Activated CD4-positive, alpha-beta T cell treated with anti-CD3 and anti-CD28 coated beads for 36 hours (primary cell): Measurements from ENCODE around the gene MED26. TPM values are rescaled to one million over a fixed set of nuclear protein-coding genes. Genes with fewer than 3 reads are reported as not detected.

Experiments
- ATAC-seq: fragments of 200-7000 bp; cut with Tn5 transposase; one replicate; pipeline ENCODE4 v1.10.0; 2021; ENCODE audit warnings: mild to moderate bottlenecking, moderate library complexity
- CTCF ChIA-PET: fragments of 350-600 bp; sonication (Branson Sonifier 250); formaldehyde crosslinking; loops from one replicate; lab custom pipeline; 2021; ENCODE audit warnings: antibody characterized with exemption; lab: Charles Lee
- POLR2A ChIA-PET: fragments of 350-600 bp; sonication (Branson Sonifier 250); formaldehyde crosslinking; loops from one replicate; lab custom pipeline; 2021; ENCODE audit warnings: antibody characterized with exemption, inconsistent platforms; lab: Charles Lee
- DNase-seq: peaks from one replicate; pipeline ENCODE4 v3.0.0-alpha.2; 2020
- H3K27ac Mint-ChIP-seq: one replicate; pipeline ENCODE4 v1.8.0; 2021; ENCODE audit warnings: mixed read lengths
- H3K27me3 Mint-ChIP-seq: one replicate; pipeline ENCODE4 v1.8.0; 2021; ENCODE audit warnings: mixed read lengths
- H3K36me3 Mint-ChIP-seq: one replicate; pipeline ENCODE4 v1.8.0; 2021; ENCODE audit warnings: low read depth, mixed read lengths
- H3K4me1 Mint-ChIP-seq: one replicate; pipeline ENCODE4 v1.8.0; 2021; ENCODE audit warnings: mixed read lengths
- H3K4me3 Mint-ChIP-seq: one replicate; pipeline ENCODE4 v1.8.0; 2021; ENCODE audit warnings: mild to moderate bottlenecking, moderate library complexity, mixed read lengths
- H3K9me3 Mint-ChIP-seq: one replicate; pipeline ENCODE4 v1.8.0; 2021; ENCODE audit warnings: low read depth, mixed read lengths
- intact Hi-C, 2 experiments: fragments of 100-400 bp; cut with DNase I in 1 of 2; cut with micrococcal nuclease in 1 of 2; formaldehyde crosslinking; loops; one replicate each; pipeline versions ENCODE4 v1.14.2 to v1.15.1; 2022 to 2024; cut with DNase I, micrococcal nuclease
- total RNA-seq, 2 experiments: library from RNA; stranded (reverse); gene quantifications; one replicate each; pipeline ENCODE4 v1.2.3, GENCODE V29; 2021

MED26 gene
- total RNA-seq, 2 experiments from 2014 or later: 13.6 to 14.5 TPM

DNA sequence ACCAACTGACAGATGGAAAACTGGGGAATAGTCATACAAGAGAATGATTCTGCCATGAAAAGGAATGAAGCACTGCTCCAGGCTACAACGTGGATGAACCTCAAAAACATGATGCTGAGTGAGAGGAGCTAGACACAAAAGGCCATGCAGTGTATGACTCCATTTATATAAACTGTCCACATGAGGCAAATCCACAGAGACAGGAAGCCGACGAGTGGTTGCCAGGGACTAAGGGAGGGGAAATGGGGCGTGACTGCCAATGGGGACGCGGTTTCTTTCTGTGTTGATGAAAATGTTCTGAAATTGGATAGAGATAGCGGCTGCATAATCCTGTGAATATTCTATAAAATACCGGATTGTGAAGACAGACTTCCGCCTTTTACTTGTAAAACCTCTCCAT lies 21.7 kb upstream of the MED26 start:
- intact Hi-C loops: no loop called here
- ChIA-PET CTCF (no interaction called here), POLR2A (no interaction called here)
- H3K36me3 Mint-ChIP-seq: peaks cover 57% of the 10 kb centered on the region
- H3K4me1 Mint-ChIP-seq: peaks cover 8% of the 10 kb centered on the region
- H3K27me3 Mint-ChIP-seq: no peaks in the 10 kb centered on the region
- no peak overlapping the region for H3K27ac Mint-ChIP-seq
- H3K4me3 Mint-ChIP-seq: no peak overlapping the region
- DNase-seq: no peak
- no peak for ATAC-seq
- no peaks in the 10 kb centered on the region for H3K9me3 Mint-ChIP-seq

DNA sequence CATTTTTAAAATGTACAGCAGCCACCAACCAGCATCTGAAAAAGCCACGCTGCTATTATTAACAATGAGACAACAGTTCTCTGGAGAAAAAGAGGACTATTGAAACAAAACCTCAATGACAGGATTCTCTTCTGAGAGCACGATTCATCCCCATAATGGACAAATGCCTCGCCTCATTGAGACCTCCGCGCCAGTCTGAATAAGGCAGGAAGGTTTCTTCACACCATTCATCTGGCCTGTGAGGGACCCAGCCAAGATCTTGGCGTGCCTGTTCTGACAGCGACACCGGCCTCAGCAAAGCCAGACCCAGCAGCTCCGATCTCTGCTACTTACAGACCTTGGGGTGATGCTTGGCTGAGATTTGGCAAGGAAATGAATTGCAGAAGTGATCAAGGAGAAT lies 17.1 kb upstream of the MED26 start:
- peaks cover 6% of the 10 kb centered on the region for H3K4me1 Mint-ChIP-seq
- intact Hi-C loops: no loop called here
- ChIA-PET CTCF (no interaction called here), POLR2A (no interaction called here)
- no peak overlapping the region for H3K4me3 Mint-ChIP-seq
- ATAC-seq (no peak), DNase-seq (no peak)
- no peaks in the 10 kb centered on the region for H3K27me3 Mint-ChIP-seq
- H3K36me3 Mint-ChIP-seq: peaks cover 46% of the 10 kb centered on the region
- H3K9me3 Mint-ChIP-seq: no peaks in the 10 kb centered on the region
- H3K27ac Mint-ChIP-seq: no peak overlapping the region

DNA sequence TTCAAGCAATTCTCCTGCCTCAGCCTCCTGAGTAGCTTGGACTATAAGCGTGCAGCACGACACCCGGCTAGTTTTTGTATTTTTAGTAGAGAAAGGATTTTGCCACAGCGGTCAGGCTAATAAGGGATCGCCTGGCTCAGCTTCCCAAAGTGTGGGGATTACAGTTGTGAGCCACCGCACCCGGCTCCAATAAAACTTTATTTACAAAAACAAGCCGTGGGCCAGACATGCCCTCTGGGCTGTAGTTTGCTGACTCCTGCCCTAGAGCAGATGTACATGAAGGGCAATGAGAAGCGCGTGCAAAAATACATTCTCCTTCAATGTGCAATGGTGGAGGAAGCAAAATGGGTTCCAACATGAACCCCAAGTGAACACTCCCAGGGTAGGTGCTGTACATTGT lies 13.7 kb upstream of the MED26 start:
- Mint-ChIP-seq H3K27me3 (no peaks in the 10 kb centered on the region), H3K36me3 (peaks cover 56% of the 10 kb centered on the region), H3K9me3 (no peaks in the 10 kb centered on the region), H3K27ac (no peak overlapping the region), H3K4me3 (no peak overlapping the region), H3K4me1 (peaks cover 8% of the 10 kb centered on the region)
- intact Hi-C loops: no loop called here
- POLR2A ChIA-PET: no interaction called here
- no peak for ATAC-seq
- DNase-seq: no peak
- CTCF ChIA-PET: no interaction called here

DNA sequence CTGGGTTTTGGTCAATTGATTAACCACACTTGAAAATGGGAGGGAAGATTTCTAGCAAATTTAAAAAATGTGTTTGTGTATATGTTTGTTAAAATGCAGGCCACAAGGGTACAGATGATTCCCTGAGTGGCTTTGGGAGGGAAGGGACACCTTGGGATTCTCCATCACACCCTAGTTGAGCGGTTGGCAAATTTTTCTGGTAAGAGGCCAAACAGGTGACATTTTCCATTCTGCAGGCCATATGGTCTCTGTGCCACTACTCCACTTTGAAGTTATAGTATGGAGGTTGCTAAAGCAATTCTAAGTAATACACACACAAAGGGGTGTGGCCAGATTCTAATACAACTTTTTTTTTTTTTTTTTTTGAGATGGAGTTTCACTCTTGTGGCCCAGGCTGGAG lies 12.9 kb upstream of the MED26 start:
- DNase-seq (no peak), ATAC-seq (no peak)
- H3K4me1 Mint-ChIP-seq: peaks cover 8% of the 10 kb centered on the region
- POLR2A ChIA-PET: no interaction called here
- CTCF ChIA-PET: no interaction called here
- no peaks in the 10 kb centered on the region for H3K9me3 Mint-ChIP-seq
- H3K27me3 Mint-ChIP-seq: no peaks in the 10 kb centered on the region
- H3K4me3 Mint-ChIP-seq: no peak overlapping the region
- intact Hi-C loops: no loop called here
- H3K27ac Mint-ChIP-seq: no peak overlapping the region
- H3K36me3 Mint-ChIP-seq: peaks cover 52% of the 10 kb centered on the region

DNA sequence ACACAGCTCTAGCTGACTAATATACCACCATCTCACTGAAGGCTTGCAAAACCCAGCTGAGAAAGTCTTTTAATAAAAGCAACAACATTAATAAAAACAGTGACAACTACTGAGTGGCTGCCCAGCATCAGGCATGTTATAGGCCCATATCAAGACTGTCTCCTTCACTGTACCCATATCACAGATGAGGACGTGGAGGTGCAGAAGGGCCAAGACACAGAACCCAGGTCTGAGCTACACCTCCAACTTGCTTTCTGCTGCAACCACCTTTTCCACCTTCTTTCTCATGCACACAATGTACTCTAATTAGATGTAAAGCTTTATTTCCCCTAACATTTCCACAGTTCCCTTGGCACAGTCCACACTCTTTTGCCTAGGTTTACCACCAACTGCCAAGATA lies 10.7 kb upstream of the MED26 start:
- no peak overlapping the region for H3K4me3 Mint-ChIP-seq
- no peaks in the 10 kb centered on the region for H3K9me3 Mint-ChIP-seq
- ChIA-PET POLR2A (interaction anchor here (0.6 kb wide), 1 partner anchor 27 kb away, joined by 3 read pairs; no protein-coding TSS in a partner anchor), CTCF (interaction anchor here (0.6 kb wide), 1 partner anchor 54 kb away, joined by 4 read pairs; no protein-coding TSS in a partner anchor)
- DNase-seq: no peak
- no peak for ATAC-seq
- H3K36me3 Mint-ChIP-seq: peaks cover 38% of the 10 kb centered on the region
- intact Hi-C loops: no loop called here
- H3K4me1 Mint-ChIP-seq: peaks cover 3% of the 10 kb centered on the region
- H3K27me3 Mint-ChIP-seq: no peaks in the 10 kb centered on the region
- no peak overlapping the region for H3K27ac Mint-ChIP-seq

DNA sequence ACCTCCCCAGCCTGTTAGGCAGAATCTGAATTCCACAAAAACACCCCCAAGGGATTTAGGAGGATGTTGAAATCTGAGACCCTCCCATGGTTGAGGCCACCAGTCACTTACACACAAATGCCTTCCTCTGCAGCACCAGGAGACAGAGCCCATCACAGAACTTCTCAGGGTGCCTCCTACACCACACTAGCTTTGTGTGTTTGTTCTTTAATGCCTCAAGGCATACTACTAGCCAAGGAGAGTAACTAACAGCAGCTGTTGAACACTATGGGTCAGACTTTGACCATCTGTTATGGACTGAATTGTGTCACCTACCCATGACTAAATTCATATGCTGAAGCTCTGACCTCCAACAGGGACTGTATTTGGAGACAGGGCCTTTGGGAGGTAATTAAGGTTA lies 9.5 kb upstream of the MED26 start:
- no peak for ATAC-seq
- CTCF ChIA-PET: interaction anchor here (0.6 to 1.0 kb wide), 3 partner anchors 10 to 79 kb away, joined by 3 to 6 read pairs (median 3); no protein-coding TSS in a partner anchor
- H3K27me3 Mint-ChIP-seq: no peaks in the 10 kb centered on the region
- peaks cover 34% of the 10 kb centered on the region for H3K36me3 Mint-ChIP-seq
- peaks cover 3% of the 10 kb centered on the region for H3K4me1 Mint-ChIP-seq
- no peaks in the 10 kb centered on the region for H3K9me3 Mint-ChIP-seq
- no peak overlapping the region for H3K27ac Mint-ChIP-seq
- intact Hi-C loops: no loop called here
- POLR2A ChIA-PET: no interaction called here
- DNase-seq: no peak
- H3K4me3 Mint-ChIP-seq: no peak overlapping the region

DNA sequence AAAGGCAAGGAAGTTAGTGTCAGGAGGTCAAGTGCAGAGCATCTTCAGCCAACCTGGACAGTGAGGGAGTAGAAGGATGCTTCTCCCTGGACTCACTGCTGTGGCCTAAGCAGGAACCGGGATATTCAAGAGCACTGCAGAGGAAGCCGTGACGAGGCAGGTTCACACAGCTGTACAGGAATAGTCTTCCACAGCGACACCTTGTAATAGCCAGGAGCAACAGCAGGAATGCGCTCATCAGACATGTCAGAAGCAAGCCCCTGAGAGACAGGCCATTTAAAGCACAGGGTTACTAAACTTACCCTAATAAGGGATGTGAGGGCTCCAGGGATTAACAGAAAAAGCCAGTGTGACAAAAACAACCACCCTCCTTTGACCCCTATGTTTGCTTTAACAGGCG lies 3.5 kb upstream of the MED26 start:
- Mint-ChIP-seq H3K27ac (peak overlapping the region; percentile 30), H3K4me1 (peaks cover 11% of the 10 kb centered on the region), H3K9me3 (no peaks in the 10 kb centered on the region), H3K27me3 (no peaks in the 10 kb centered on the region), H3K4me3 (no peak overlapping the region), H3K36me3 (peaks cover 27% of the 10 kb centered on the region)
- no peak for DNase-seq
- intact Hi-C loops: no loop called here
- ChIA-PET POLR2A (no interaction called here), CTCF (no interaction called here)
- no peak for ATAC-seq

DNA sequence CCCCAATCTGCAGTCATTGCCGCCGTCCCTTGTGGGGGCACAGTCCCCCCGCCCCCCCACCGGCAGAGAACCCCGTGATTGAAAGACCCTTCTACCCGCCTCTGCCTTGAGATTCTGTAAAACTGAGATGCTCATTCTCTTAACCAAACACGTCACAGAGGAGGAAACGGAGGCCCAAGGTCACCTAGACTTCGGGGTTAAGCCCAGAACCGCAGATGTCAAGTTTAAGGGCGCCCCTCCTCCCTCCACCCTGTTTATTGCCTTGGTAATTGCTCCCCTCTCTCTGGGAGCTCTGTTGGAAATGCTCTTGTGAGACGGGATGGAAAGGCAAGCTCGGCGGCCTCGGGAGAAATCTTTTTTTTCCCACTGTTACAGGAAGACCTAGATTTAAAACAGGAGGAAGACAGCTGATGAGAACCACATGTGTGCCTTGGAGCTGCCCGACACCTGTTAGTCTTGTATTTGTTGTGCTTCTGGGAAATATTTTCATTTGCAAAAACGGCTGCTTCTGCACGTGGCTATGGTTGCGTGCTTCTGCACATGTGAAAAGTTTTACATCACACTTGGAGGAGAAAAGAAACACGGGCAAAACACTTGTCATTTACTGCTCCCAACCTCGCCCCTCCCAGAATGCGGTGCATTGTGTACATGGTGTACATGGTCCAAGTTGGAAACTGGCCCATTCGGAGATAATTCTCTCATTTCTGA lies 1.1 kb upstream of the MED26 start:
- ATAC-seq (peak; percentile 4), DNase-seq (peak; percentile 28)
- Mint-ChIP-seq H3K4me3 (peak overlapping the region; percentile 87), H3K4me1 (peaks cover 34% of the 10 kb centered on the region), H3K36me3 (peaks cover 40% of the 10 kb centered on the region), H3K27me3 (no peaks in the 10 kb centered on the region), H3K27ac (peak overlapping the region; percentile 100), H3K9me3 (no peaks in the 10 kb centered on the region)
- ChIA-PET CTCF (interaction anchor here (1.6 kb wide), 1 partner anchor 30 kb away, joined by 6 read pairs; the partner anchor contains the start of gene SMIM7), POLR2A (interaction anchor here (0.5 to 3.4 kb wide), 3 partner anchors 44 to 1215 kb away, joined by 3 to 28 read pairs (median 6); no protein-coding TSS in a partner anchor)
- intact Hi-C loops: loop anchor here (1.0 to 5.0 kb wide), 15 partner anchors 31 to 793 kb away; partner anchors contain the start of genes C19orf44 (in 2 of the 2), CALR3 (in 2 of the 2), CHERP (in 2 of the 2) and SLC35E1 (in 2 of the 2)

DNA sequence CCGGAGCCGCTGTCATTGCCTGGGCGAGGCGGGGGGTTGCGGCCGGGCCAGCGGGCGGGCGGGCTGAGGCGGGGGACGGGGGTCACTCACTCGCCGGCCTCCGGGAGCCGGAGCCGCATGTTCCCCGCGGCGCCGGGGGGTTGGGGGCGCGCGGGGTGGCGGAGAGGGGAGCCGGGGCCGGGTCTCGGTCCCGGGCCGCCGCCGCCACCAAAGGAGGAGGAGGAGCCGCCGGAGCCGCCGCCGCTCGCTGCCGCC lies 149 bp downstream of the MED26 start:
- H3K36me3 Mint-ChIP-seq: peaks cover 46% of the 10 kb centered on the region
- no peaks in the 10 kb centered on the region for H3K9me3 Mint-ChIP-seq
- POLR2A ChIA-PET: interaction anchor here (0.6 to 3.4 kb wide), 5 partner anchors 40 to 88 kb away, joined by 3 to 28 read pairs (median 5); no protein-coding TSS in a partner anchor
- ATAC-seq (no peak), DNase-seq (no peak)
- no peaks in the 10 kb centered on the region for H3K27me3 Mint-ChIP-seq
- no peak overlapping the region for H3K27ac Mint-ChIP-seq
- H3K4me1 Mint-ChIP-seq: peaks cover 43% of the 10 kb centered on the region
- peak overlapping the region; percentile 87 for H3K4me3 Mint-ChIP-seq
- intact Hi-C loops: loop anchor here (1.0 to 5.0 kb wide), 15 partner anchors 32 to 792 kb away; partner anchors contain the start of genes C19orf44 (in 2 of the 2), CALR3 (in 2 of the 2), CHERP (in 2 of the 2) and SLC35E1 (in 2 of the 2)
- CTCF ChIA-PET: interaction anchor here (1.1 to 1.4 kb wide), 2 partner anchors 46 to 55 kb away, joined by 4 read pairs; no protein-coding TSS in a partner anchor

DNA sequence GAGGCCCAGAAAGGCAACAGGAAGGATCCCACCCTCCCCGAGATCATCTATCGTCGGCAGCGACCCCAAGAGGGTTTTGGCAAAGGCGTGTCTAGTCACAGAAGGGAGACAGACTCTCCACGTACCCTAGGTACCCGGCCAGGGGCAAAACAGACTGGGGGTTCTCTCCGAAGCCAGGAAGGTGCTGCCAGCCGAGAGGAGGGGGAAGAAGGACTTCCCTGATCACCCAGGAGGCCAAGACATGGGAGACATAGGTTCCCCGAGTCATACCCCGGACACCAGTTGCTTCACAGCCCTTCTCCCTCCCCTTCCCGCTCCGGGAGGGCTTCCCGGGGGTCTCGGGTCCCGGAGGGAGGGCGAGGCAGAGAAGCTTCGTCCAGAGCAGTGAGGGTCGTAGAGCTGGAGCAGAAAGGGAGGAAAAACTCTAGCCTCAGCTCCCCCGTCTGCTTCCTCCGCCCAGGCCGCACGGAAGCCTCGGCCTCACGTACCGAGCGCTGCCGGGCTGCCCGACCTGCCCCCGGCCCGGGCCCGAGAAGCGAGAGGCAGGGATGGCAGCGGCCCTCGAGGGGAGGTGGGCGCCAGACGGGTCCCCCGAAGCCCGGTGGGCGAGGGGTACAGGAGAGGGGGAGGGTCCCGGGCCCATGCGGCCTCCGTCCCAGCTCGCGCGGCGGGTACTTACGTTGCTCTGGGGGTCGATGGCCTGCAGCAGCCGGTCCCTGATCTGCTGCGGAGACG lies 644 bp downstream of the MED26 start:
- Mint-ChIP-seq H3K4me3 (peak overlapping the region; percentile 87), H3K4me1 (peaks cover 43% of the 10 kb centered on the region), H3K36me3 (peaks cover 42% of the 10 kb centered on the region), H3K27ac (peak overlapping the region; percentile 79), H3K9me3 (no peaks in the 10 kb centered on the region), H3K27me3 (no peaks in the 10 kb centered on the region)
- intact Hi-C loops: loop anchor here in 1 of 2 experiments (5.0 kb wide), 1 partner anchor 55 kb away; the partner anchor contains the start of gene SLC35E1
- ChIA-PET POLR2A (interaction anchor here (0.7 to 3.8 kb wide), 7 partner anchors 11 to 110 kb away, joined by 3 to 28 read pairs (median 4); no protein-coding TSS in a partner anchor), CTCF (interaction anchor here (0.7 to 1.5 kb wide), 4 partner anchors 39 to 118 kb away, joined by 3 to 6 read pairs (median 4); no protein-coding TSS in a partner anchor)
- no peak for ATAC-seq
- DNase-seq: peak; percentile 30

DNA sequence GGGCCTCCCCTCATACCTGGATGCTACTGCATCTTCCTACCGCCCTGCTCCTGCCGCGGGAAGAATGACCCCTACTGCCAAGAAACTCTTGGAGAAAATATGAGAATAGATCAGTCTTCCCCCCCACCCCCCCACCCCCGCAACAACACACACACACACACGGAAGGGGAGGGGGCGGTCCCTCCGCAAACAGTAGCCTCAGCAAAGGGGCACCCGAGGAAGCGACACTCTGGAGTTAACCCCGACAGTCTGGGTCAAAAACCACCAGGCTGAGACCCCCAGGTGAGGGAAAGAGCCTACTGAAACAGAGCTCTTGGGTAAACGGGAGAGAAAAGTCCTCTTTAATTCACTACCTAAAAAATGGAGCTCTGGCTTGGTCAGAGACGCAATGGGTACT lies 1.2 kb downstream of the MED26 start:
- ATAC-seq (no peak), DNase-seq (peak; percentile 51)
- Mint-ChIP-seq H3K27me3 (no peaks in the 10 kb centered on the region), H3K36me3 (peaks cover 39% of the 10 kb centered on the region), H3K9me3 (no peaks in the 10 kb centered on the region), H3K4me1 (peaks cover 40% of the 10 kb centered on the region), H3K4me3 (peak overlapping the region; percentile 87), H3K27ac (peak overlapping the region; percentile 79)
- ChIA-PET POLR2A (interaction anchor here (0.7 to 3.8 kb wide), 5 partner anchors 9 to 110 kb away, joined by 3 to 28 read pairs (median 4); no protein-coding TSS in a partner anchor), CTCF (interaction anchor here (0.5 to 1.5 kb wide), 6 partner anchors 39 to 117 kb away, joined by 3 to 6 read pairs (median 4); no protein-coding TSS in a partner anchor)
- intact Hi-C loops: loop anchor here in 1 of 2 experiments (5.0 kb wide), 1 partner anchor 54 kb away; the partner anchor contains the start of gene SLC35E1
